Activated CD4-positive, alpha-beta T cell treated with anti-CD3 and anti-CD28 coated beads, Interleukin-2, Interleukin-4, amounts not matched to agents 100 ng/mL and 50 ng/mL, durations not matched to agents 16 hours and 8 hours (primary cell): Measurements from ENCODE around the gene LRRC43.

Experiments
- DNase-seq: peaks from one replicate; pipeline ENCODE4 v3.0.0-alpha.2; 2020; ENCODE audit warnings: low spot score

The LRRC43 gene

GRCh38 chr12:122226366-122227125 lies 43.6 kb downstream of the LRRC43 start:
- no peak for DNase-seq

- DNase-seq = no peak
Observed at GRCh38 chr12:122227341-122227740, 44.4 kb downstream of the LRRC43 start.

GRCh38 chr12:122228092-122228491 lies 45.2 kb downstream of the LRRC43 start:
- DNase-seq = no peak

- no peak for DNase-seq
Observed at GRCh38 chr12:122230798-122231197, 47.9 kb downstream of the LRRC43 start.

GRCh38 chr12:122232691-122233090 lies 49.8 kb downstream of the LRRC43 start:
- no peak for DNase-seq

- DNase-seq = no peak
Observed at GRCh38 chr12:122235741-122236140, 52.8 kb downstream of the LRRC43 start.

GRCh38 chr12:122238861-122239260 lies 55.9 kb downstream of the LRRC43 start:
- no peak for DNase-seq

- peak; percentile 27 for DNase-seq
Observed at GRCh38 chr12:122243965-122244364, 61.0 kb downstream of the LRRC43 start.

GRCh38 chr12:122244565-122245371 lies 61.8 kb downstream of the LRRC43 start:
- DNase-seq = peak; percentile 56

GRCh38 chr12:122245553-122245952 lies 62.6 kb downstream of the LRRC43 start:
- DNase-seq = no peak

GRCh38 chr12:122250047-122250446 lies 67.1 kb downstream of the LRRC43 start:
- DNase-seq = no peak

- DNase-seq = no peak
Observed at GRCh38 chr12:122250536-122250935, 67.6 kb downstream of the LRRC43 start.
